G401 (cell line): Measurements from ENCODE around the gene COL16A1. TPM values are rescaled to one million over a fixed set of nuclear protein-coding genes. Genes with fewer than 3 reads are reported as not detected.

Experiments used
- DNase-seq: peaks from one replicate; pipeline ENCODE4 v3.0.0-alpha.2; 2015; ENCODE audit warnings: low spot score
- in situ Hi-C: cut with HindIII; loops from 2 replicates; pipeline ENCODE4 v1.10.0; 2016; ENCODE audit warnings: low sequenced_read_pairs, mixed read lengths
- total RNA-seq: library from RNA; depleted of rRNA; stranded (reverse); fragments of >200 nt; shearing (Covaris generic); gene quantifications from 2 replicates; pipeline ENCODE4 v1.2.3, GENCODE V29; 2014

COL16A1 gene
- total RNA-seq, 1 experiment from 2014 or later, result 50.5 TPM

- no peak for DNase-seq
- in situ Hi-C loops, result no loop called here
These were observed 30.8 kb upstream of the COL16A1 start for GRCh38 chr1:31734582-31735107.

- in situ Hi-C loops, result no loop called here
These were observed 29.8 kb upstream of the COL16A1 start for GRCh38 chr1:31733389-31734219.

DNA sequence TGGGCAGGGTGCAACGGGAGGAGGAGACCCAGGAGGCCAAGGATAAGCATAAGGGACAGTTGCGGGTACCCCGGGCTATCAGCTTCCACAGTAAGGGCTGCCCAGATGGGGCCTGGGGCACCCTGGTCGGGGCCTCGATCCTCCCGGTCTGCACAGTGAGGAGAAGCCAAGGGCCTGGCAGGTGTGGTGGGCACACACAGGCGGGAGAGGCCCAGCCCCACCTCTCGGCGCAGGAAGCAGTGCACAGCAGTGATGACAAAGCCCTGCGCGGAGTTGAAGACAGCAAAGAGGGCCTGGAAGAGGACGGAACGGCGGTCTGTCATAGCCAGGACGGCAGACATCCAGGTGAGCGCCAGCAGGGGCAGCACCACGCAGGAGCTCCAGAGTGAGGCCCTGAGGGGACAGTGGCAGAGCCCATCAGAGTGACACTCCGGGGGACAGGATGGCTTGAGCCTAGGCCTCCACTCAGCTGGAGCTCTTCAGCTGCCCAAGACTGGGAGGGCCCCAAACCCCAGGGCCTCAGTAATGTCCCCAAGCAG lies 29.0 kb upstream of the COL16A1 start:
- DNase-seq, result no peak
- in situ Hi-C loops, result no loop called here

More at GRCh38 chr1:31733389-31734219, 29.8 kb upstream of the COL16A1 start:
- peak; percentile 49 for DNase-seq

DNA sequence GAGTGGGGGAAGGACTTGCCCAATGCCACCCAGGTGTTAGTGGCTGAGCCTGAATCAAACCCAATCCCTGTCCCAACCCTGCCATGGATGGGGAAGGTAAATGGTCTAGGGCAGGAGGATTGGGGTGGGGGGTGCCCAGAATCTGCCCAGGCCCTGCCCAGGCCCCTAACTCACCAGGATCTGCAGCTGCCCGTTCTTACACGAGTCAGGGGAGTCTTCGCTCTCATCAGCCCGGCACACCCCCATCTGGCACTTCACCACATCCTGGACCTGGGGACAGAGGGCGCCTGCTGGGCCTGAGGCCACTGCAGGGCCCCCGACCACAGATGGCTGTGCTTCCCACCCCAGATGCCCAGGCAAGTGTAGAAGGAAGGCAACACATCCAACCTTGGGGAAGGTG lies 28.5 kb upstream of the COL16A1 start:
- DNase-seq, result no peak
- in situ Hi-C loops, result no loop called here

GRCh38 chr1:31731049-31731565 lies 27.3 kb upstream of the COL16A1 start:
- in situ Hi-C loops, result no loop called here
- no peak for DNase-seq

- no peak for DNase-seq
These were observed 26.7 kb upstream of the COL16A1 start for GRCh38 chr1:31730336-31731048.

GRCh38 chr1:31727849-31728248 lies 24.0 kb upstream of the COL16A1 start:
- DNase-seq, result no peak
- in situ Hi-C loops, result no loop called here

More at GRCh38 chr1:31730336-31731048, 26.7 kb upstream of the COL16A1 start:
- in situ Hi-C loops, result no loop called here

DNA sequence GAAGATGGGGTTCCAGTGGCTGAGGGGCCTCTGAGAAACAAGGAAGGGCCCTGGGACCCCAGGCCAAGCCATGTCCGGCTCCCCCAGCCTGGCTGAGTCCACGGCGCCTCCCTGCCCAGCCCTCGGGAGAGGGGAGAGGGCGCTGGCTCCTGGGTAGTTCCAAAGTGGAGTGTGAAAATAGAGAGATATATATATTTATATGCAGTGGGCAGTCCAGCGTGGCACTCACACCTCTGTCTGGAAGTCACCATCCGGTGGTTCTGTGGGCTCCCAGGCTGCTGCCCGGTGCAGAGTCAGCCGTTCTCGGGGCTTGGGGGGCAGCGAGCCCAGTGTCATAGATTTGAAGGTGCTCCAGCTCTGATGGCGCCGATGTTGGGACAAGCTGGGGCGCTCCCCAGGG lies 23.4 kb upstream of the COL16A1 start:
- DNase-seq, result no peak
- in situ Hi-C loops, result no loop called here

- DNase-seq, result no peak
- in situ Hi-C loops, result no loop called here
These were observed 22.9 kb upstream of the COL16A1 start for GRCh38 chr1:31726715-31727114.

GRCh38 chr1:31725777-31726535 lies 22.1 kb upstream of the COL16A1 start:
- in situ Hi-C loops, result no loop called here
- DNase-seq, result no peak

DNA sequence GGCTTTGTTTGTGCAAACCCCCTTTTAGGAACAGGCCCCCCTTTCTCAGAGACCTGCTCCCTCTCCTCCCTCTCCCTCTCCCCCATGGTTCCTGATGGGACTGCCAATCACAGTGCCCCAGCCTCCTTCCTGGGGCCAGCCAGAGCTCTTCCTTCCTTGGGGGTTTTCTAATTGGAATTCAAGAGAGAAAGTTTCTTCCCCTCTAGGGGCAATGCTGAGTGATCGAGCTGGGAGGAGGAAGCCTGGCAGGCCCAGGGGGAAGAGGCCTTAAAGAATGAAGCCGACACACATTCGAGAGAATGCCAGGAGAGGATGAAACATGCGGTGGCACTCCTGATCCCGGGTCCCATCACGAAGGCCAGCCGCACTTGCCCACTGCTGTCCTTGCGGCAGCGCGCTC lies 21.3 kb upstream of the COL16A1 start:
- in situ Hi-C loops, result no loop called here
- no peak for DNase-seq

- peak; percentile 36 for DNase-seq
- in situ Hi-C loops, result no loop called here
These were observed 20.1 kb upstream of the COL16A1 start for GRCh38 chr1:31723828-31724359.

DNA sequence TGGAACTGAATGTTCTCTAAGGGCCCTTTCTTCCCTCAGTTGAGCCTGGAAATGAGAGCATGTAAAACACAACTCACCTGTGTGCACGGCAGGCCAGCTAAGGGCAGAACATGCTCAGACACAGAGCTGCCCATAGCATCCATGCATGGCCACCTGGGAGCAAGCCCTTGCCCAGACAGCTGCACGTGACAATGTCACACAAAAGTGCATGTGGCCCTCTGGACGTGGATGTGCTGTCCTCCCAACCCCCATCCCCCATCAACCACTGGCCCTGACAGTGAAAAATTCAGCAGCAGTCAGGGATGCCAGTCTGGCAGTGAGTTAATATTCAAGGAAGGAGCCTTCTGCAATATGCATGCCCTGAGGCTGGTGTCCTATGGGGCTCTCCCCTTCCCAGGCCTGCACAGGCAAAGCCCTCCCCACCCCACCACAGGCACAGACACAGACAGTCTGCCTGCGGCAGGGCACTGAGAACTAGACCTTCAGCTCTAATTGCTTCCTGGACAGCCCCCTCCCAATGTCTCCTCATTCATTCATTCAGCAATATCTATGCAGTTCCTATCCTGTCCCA lies 14.6 kb upstream of the COL16A1 start:
- in situ Hi-C loops, result no loop called here

GRCh38 chr1:31717341-31717740 lies 13.5 kb upstream of the COL16A1 start:
- no peak for DNase-seq
- in situ Hi-C loops, result no loop called here

More for the DNA sequence above, 14.6 kb upstream of the COL16A1 start:
- DNase-seq, result no peak

- no peak for DNase-seq
- in situ Hi-C loops, result no loop called here
These were observed 12.0 kb upstream of the COL16A1 start for GRCh38 chr1:31715873-31716220.

GRCh38 chr1:31715087-31715872 lies 11.5 kb upstream of the COL16A1 start:
- DNase-seq, result peak; percentile 98
- in situ Hi-C loops, result no loop called here

DNA sequence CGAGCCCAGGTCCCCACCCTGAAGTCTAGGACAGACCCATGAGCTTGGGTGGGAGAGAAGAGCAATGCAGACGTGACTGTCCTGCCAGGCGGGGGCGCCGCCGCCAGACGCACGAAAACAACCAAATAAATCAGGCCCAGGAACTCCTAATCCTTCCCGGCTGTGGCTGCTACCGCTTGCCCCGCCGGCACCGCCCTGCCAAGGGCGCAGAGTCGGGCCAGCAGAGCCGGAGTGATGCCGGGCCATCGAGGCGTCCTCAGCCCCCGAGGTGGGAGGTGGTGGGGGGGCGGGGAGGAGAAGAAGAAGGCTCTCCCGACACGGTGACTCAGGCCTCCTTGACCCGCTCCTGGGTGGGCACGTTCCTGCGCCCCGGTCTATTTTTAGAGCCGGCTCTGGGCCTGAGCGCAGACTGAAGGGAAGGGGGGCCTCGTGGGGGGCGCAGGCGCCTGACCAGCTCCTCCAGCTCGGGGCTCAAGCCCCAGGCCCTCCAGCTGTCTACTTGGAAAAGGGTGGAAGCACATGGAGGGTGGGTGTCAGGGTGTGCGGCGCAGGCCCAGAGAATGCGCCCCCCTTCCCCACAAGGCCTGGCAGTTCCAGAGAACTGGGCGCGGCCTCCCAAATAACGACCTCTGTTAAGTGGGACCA lies 10.7 kb upstream of the COL16A1 start:
- DNase-seq, result peak; percentile 81
- in situ Hi-C loops, result no loop called here
